Small intestine (tissue), 7 donors: ENCODE data around the gene ZGPAT. TPM values are rescaled to one million over a fixed set of nuclear protein-coding genes. Genes with fewer than 3 reads are reported as not detected.
A peak's percentile ranks its signal among the peaks of the same experiment; 100 is the strongest.

Experiments
- DNase-seq, 2 donors: peaks; one replicate each; pipeline versions ENCODE4 v3.0.0 to v3.0.0-alpha.2; 2013
- FAIRE-seq: peaks from 2 replicates; lab custom pipeline; 2012; peaks lifted over from hg19 to GRCh38; lab: Jason Lieb, UNC
- H3K27ac ChIP-seq, 3 donors: one replicate each; pipeline ENCODE4 v1.5.1; 2013; ENCODE audit warnings: low read length in 2 of 3, mild to moderate bottlenecking in 2 of 3, control low read depth in 1 of 3, inconsistent platforms in 1 of 3, low read depth in 1 of 3, moderate library complexity in 1 of 3
- H3K27me3 ChIP-seq, 3 donors: one replicate each; pipeline ENCODE4 v1.6.1; 2013; ENCODE audit warnings: low read length in 3 of 3, inconsistent platforms in 1 of 3; ENCODE audit not compliant: control insufficient read depth in 3 of 3, insufficient read depth in 3 of 3
- H3K36me3 ChIP-seq, 3 donors: one replicate each; pipeline ENCODE4 v1.6.1; 2013; ENCODE audit warnings: low read length in 3 of 3, inconsistent platforms in 1 of 3, low read depth in 1 of 3, mild to moderate bottlenecking in 1 of 3, moderate library complexity in 1 of 3; ENCODE audit not compliant: control insufficient read depth in 3 of 3, insufficient read depth in 2 of 3
- H3K4me1 ChIP-seq, 3 donors: one replicate each; pipeline ENCODE4 v1.6.1; 2013; ENCODE audit warnings: low read length in 2 of 3, inconsistent platforms in 1 of 3, low read depth in 1 of 3, mild to moderate bottlenecking in 1 of 3, moderate library complexity in 1 of 3; ENCODE audit not compliant: control insufficient read depth in 3 of 3, insufficient read depth in 2 of 3
- H3K4me3 ChIP-seq, 3 donors: one replicate each; pipeline ENCODE4 v1.5.1; 2013; ENCODE audit warnings: low read length in 3 of 3, control low read depth in 1 of 3, inconsistent platforms in 1 of 3, low read depth in 1 of 3, mild to moderate bottlenecking in 1 of 3, moderate library complexity in 1 of 3
- H3K9me3 ChIP-seq, 2 donors: one replicate each; pipeline ENCODE4 v1.6.1; 2013; ENCODE audit warnings: low read depth in 1 of 2, low read length in 1 of 2; ENCODE audit not compliant: control insufficient read depth in 2 of 2, insufficient read depth in 1 of 2
- WGBS, 3 donors: extraction: QIAGEN DNeasy Blood & Tissue Kit; methylation state at CpG; one replicate each; pipeline ENCODE4 v1.1.7; 2013; 5-methylcytosine and 5-hydroxymethylcytosine counted together
- polyA plus RNA-seq, 4 donors: library from polyadenylated mRNA; stranded (reverse) in 3 of 4; unstranded in 1 of 4; fragments of 200-250 nt in 3 of 4; fragments of 120-200 nt in 1 of 4; gene quantifications; one replicate each; pipeline versions ENCODE4 v1.2.1 to v1.2.3, GENCODE V29; 2013
- donor health status: healthy with polysubstance abuse.
- donor health status: control.
- donor health status: control.
- donor health status: Bipolar disorder and iron deficiency.
- donor health status: healthy.

ZGPAT gene
- polyA plus RNA-seq, 4 donors: 20.5 to 39.8 (median 30.6) TPM

DNA sequence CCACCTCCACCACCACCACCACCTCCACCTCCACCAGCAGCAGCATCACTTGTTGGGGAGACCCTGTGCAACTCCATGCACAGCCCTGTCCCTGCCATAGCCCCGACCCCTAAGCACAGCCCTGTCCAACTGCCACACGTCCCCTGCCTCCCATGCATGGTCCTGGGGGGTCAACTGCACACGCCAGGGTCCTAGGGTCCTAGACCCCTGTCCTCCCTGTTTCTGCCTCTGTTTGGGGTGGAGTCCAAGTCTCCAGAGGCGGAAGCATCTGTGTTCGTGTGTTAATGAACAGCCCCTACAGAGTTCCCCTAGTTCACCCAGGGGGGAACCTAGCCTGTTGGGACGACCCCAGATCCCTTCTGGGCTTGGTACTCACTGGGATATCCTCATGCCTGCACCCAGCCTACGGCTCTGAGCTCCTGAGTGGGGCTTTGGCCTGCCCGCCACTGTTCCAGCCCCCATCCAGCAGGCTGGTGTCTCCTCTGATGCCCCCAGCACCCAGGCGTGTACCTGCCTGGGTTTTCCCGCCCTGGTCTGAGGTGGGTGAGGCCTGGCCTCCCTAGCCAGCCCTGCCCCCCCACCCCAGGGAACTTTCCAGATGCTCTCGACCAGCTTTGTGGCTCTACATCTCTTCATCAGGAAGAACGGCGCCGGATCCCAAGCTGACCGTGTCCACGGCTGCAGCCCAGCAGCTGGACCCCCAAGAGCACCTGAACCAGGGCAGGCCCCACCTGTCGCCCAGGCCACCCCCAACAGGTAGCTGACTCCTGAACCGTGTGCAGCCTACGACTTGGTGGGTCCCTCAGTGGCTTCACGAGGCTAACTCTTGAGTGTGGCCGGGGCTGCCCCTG is 13.9 kb upstream of the ZGPAT start:
- Histone ChIP-seq H3K4me3 (no peak overlapping the region), H3K9me3 (no peaks in the 10 kb centered on the region), H3K27me3 (no peaks in the 10 kb centered on the region), H3K4me1 (peaks cover 2 to 13% (median 4%) of the 10 kb centered on the region in 3 donors), H3K27ac (no peak overlapping the region), H3K36me3 (peaks cover 0 to 56% (median 2%) of the 10 kb centered on the region in 3 donors)
- FAIRE-seq (no peak), DNase-seq (no peak)
- WGBS, 3 donors: 92 to 96% (median 93%) methylated on average over 21 of the region's 21 CpGs

DNA sequence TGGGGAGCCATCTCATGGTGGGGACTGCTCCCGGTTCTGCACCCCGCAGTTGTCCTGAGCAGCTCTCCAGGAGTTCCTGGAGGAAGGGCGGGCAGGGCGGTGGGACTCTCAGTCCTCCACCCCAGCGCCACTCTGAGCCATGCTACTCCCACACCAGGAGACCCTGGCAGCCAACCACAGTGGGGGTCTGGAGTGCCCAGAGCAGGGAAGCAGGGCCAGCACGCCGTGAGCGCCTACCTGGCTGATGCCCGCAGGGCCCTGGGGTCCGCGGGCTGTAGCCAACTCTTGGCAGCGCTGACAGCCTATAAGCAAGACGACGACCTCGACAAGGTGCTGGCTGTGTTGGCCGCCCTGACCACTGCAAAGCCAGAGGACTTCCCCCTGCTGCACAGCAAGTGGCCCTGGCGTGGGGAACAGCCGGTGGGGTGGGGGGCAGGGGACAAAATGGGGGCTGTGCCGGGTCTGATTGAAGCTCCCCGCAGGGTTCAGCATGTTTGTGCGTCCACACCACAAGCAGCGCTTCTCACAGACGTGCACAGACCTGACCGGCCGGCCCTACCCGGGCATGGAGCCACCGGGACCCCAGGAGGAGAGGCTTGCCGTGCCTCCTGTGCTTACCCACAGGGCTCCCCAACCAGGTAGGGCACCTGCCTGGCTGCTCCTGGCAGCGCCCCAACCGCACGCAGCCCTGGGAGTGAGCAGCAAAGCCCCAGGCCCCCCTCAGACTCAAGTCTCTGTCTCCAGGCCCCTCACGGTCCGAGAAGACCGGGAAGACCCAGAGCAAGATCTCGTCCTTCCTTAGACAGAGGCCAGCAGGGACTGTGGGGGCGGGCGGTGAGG is 13.0 kb upstream of the ZGPAT start:
- 90 to 96% (median 94%) methylated on average over 26 to 37 of the region's 37 CpGs for WGBS, 3 donors
- Histone ChIP-seq H3K27ac (no peak overlapping the region), H3K9me3 (no peaks in the 10 kb centered on the region), H3K4me3 (no peak overlapping the region), H3K27me3 (no peaks in the 10 kb centered on the region), H3K36me3 (peaks cover 0 to 58% (median 2%) of the 10 kb centered on the region in 3 donors), H3K4me1 (peaks cover 2 to 13% (median 4%) of the 10 kb centered on the region in 3 donors)
- DNase-seq (no peak), FAIRE-seq (no peak)

GRCh38 chr20:63695424-63696305 is 12.2 kb upstream of the ZGPAT start:
- H3K27me3 ChIP-seq: no peaks in the 10 kb centered on the region
- no peaks in the 10 kb centered on the region for H3K9me3 ChIP-seq
- peaks cover 0 to 62% (median 2%) of the 10 kb centered on the region in 3 donors for H3K36me3 ChIP-seq
- FAIRE-seq (no peak), DNase-seq (no peak)
- H3K4me3 ChIP-seq: no peak overlapping the region
- H3K27ac ChIP-seq: peak overlapping the region in 1 of 3 donors; percentile 21
- 54 to 77% (median 59%) methylated on average over 20 to 25 of the region's 25 CpGs for WGBS, 3 donors
- H3K4me1 ChIP-seq: peaks cover 2 to 13% (median 4%) of the 10 kb centered on the region in 3 donors

DNA sequence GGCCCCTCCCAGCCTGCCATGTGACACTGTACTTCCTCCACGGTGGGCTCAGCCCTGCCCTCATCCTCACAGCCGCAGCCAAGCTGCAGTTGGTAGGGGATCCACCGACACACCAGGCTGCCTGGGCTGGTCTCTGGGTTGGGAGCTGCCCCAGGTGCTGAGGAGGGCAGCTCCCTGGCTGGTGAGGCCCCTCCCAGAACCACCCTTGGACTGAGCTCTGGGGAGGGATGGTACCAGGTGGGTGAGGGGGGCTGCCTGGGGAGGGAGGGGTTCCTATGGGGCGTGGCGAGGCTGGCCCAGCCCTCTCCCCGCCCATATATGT is 11.6 kb upstream of the ZGPAT start:
- no peak overlapping the region for H3K4me3 ChIP-seq
- no peaks in the 10 kb centered on the region for H3K27me3 ChIP-seq
- 10 to 18% (median 11%) methylated on average over 6 of the region's 6 CpGs for WGBS, 3 donors
- H3K27ac ChIP-seq: peak overlapping the region in 1 of 3 donors; percentile 21
- no peaks in the 10 kb centered on the region for H3K9me3 ChIP-seq
- FAIRE-seq (no peak), DNase-seq (peak; percentile 63 to 86)
- H3K4me1 ChIP-seq: peaks cover 2 to 13% (median 4%) of the 10 kb centered on the region in 3 donors
- H3K36me3 ChIP-seq: peaks cover 0 to 68% (median 2%) of the 10 kb centered on the region in 3 donors

DNA sequence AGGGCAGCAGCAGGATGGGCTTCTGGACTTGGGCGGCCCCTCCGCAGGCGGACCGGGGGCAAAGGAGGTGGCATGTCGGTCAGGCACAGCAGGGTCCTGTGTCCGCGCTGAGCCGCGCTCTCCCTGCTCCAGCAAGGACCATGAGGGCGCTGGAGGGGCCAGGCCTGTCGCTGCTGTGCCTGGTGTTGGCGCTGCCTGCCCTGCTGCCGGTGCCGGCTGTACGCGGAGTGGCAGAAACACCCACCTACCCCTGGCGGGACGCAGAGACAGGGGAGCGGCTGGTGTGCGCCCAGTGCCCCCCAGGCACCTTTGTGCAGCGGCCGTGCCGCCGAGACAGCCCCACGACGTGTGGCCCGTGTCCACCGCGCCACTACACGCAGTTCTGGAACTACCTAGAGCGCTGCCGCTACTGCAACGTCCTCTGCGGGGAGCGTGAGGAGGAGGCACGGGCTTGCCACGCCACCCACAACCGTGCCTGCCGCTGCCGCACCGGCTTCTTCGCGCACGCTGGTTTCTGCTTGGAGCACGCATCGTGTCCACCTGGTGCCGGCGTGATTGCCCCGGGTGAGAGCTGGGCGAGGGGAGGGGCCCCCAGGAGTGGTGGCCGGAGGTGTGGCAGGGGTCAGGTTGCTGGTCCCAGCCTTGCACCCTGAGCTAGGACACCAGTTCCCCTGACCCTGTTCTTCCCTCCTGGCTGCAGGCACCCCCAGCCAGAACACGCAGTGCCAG is 11.0 kb upstream of the ZGPAT start, which contains the start of gene TNFRSF6B:
TNFRSF6B (plus strand) TSS at position 25 of the 729 bp plus-strand sequence; CDS start at position 141, 116 bp downstream.
- peaks cover 2 to 13% (median 4%) of the 10 kb centered on the region in 3 donors for H3K4me1 ChIP-seq
- peak within 1 kb of the TSS in 1 of 3 donors; percentile 21 for H3K27ac ChIP-seq
- 2 to 19% (median 7%) methylated on average over 45 to 52 of the region's 52 CpGs for WGBS, 3 donors
- DNase-seq: no peak
- H3K9me3 ChIP-seq: no peaks in the 10 kb centered on the region
- H3K27me3 ChIP-seq: no peaks in the 10 kb centered on the region
- H3K4me3 ChIP-seq: peak within 1 kb of the TSS in 1 of 3 donors; percentile 28
- no peak for FAIRE-seq
- H3K36me3 ChIP-seq: peaks cover 0 to 73% (median 2%) of the 10 kb centered on the region in 3 donors

- no peak overlapping the region for H3K4me3 ChIP-seq
- H3K27me3 ChIP-seq: no peaks in the 10 kb centered on the region
- FAIRE-seq: no peak
- no peak for DNase-seq
- peaks cover 0 to 71% (median 2%) of the 10 kb centered on the region in 3 donors for H3K36me3 ChIP-seq
- H3K9me3 ChIP-seq: no peaks in the 10 kb centered on the region
- 28 to 64% (median 54%) methylated on average over 7 of the region's 7 CpGs for WGBS, 3 donors
- H3K4me1 ChIP-seq: peaks cover 2 to 13% (median 4%) of the 10 kb centered on the region in 3 donors
- no peak overlapping the region for H3K27ac ChIP-seq
These were observed 10.4 kb upstream of the ZGPAT start for GRCh38 chr20:63697357-63697867.

GRCh38 chr20:63697868-63698545 is 9.8 kb upstream of the ZGPAT start:
- Histone ChIP-seq H3K9me3 (no peaks in the 10 kb centered on the region), H3K4me1 (peaks cover 2 to 13% (median 4%) of the 10 kb centered on the region in 3 donors), H3K27me3 (no peaks in the 10 kb centered on the region), H3K4me3 (no peak overlapping the region), H3K36me3 (peaks cover 0 to 65% (median 2%) of the 10 kb centered on the region in 3 donors), H3K27ac (no peak overlapping the region)
- FAIRE-seq (no peak), DNase-seq (no peak)
- 84 to 86% (median 86%) methylated on average over 40 of the region's 40 CpGs for WGBS, 3 donors
